NT2/D1 (cell line): ENCODE results near the gene CNOT4.

Experiments used
- DNase-seq: peaks from one replicate; pipeline ENCODE4 v3.0.0-alpha.2; 2011; ENCODE audit warnings: low read depth, low spot score
- H3K27me3 ChIP-seq: 2 replicates; pipeline ENCODE4 v1.6.0; 2011; ENCODE audit warnings: mild to moderate bottlenecking; ENCODE audit not compliant: insufficient read length, insufficient read depth
- H3K36me3 ChIP-seq: 2 replicates; pipeline ENCODE4 v1.6.1; 2011; ENCODE audit warnings: mild to moderate bottlenecking, low read length, mixed read lengths; ENCODE audit not compliant: insufficient read depth, insufficient read length
- H3K4me1 ChIP-seq: 2 replicates; pipeline ENCODE4 v1.5.1; 2011; ENCODE audit not compliant: insufficient read depth, insufficient read length
- H3K4me3 ChIP-seq: 2 replicates; pipeline ENCODE4 v1.5.1; 2011; ENCODE audit warnings: low read depth; ENCODE audit not compliant: insufficient read length
- H3K9ac ChIP-seq: 2 replicates; pipeline ENCODE4 v1.6.0; 2011; ENCODE audit warnings: low read depth; ENCODE audit not compliant: insufficient read length
- H3K9me3 ChIP-seq: 2 replicates; pipeline ENCODE4 v1.5.1; 2011; ENCODE audit warnings: mild to moderate bottlenecking, low read length; ENCODE audit not compliant: insufficient read depth
- SUZ12 ChIP-seq: IDR thresholded peaks from 2 replicates; pipeline ENCODE4 v1.6.1; 2011; ENCODE audit not compliant: insufficient read length, insufficient read depth; ENCODE audit errors: extremely low read depth
- YY1 ChIP-seq: IDR thresholded peaks from 2 replicates; pipeline ENCODE4 v1.6.1; 2011; ENCODE audit not compliant: insufficient read length, insufficient read depth
- ZNF274 ChIP-seq: IDR thresholded peaks from 2 replicates; pipeline ENCODE4 v1.6.1; 2011; ENCODE audit warnings: mild to moderate bottlenecking, low read depth, low read length

Gene CNOT4

DNA sequence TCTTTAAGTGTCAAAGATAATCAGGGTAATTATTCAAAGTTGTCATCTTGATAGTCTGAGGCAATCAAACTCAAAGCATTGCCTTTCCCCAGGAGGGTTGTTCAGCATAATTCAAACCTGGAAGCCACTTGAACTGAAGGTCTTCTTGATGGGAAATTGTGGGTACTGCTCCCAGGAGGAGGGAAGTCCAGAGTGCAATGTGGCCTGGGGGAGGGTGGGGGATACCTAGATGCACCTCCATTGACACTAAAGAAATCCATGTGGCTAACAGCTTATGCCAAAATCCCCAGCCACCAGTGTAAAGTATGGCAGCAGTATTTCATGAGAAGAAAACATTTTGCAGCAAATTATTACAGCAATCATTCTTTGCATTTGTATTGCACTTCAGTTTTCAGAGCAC is 161.4 kb downstream of the CNOT4 start:
- no peak overlapping the region for H3K4me3 ChIP-seq
- no peak overlapping the region for H3K9ac ChIP-seq
- no peaks in the 10 kb centered on the region for H3K9me3 ChIP-seq
- no peaks in the 10 kb centered on the region for H3K4me1 ChIP-seq
- no peaks in the 10 kb centered on the region for H3K27me3 ChIP-seq
- TF ChIP-seq ZNF274 (no peak), SUZ12 (no peak), YY1 (no peak)
- H3K36me3 ChIP-seq: no peaks in the 10 kb centered on the region
- DNase-seq: no peak

GRCh38 chr7:135343361-135343760 is 166.5 kb downstream of the CNOT4 start:
- Histone ChIP-seq H3K4me1 (no peaks in the 10 kb centered on the region), H3K4me3 (no peak overlapping the region), H3K9ac (no peak overlapping the region), H3K27me3 (no peaks in the 10 kb centered on the region), H3K36me3 (no peaks in the 10 kb centered on the region), H3K9me3 (no peaks in the 10 kb centered on the region)
- TF ChIP-seq SUZ12 (no peak), YY1 (no peak), ZNF274 (no peak)
- no peak for DNase-seq

- no peaks in the 10 kb centered on the region for H3K36me3 ChIP-seq
- no peaks in the 10 kb centered on the region for H3K27me3 ChIP-seq
- no peak for DNase-seq
- no peak overlapping the region for H3K9ac ChIP-seq
- no peak for TF ChIP-seq ZNF274
- TF ChIP-seq SUZ12: no peak
- TF ChIP-seq YY1: no peak
- H3K9me3 ChIP-seq: no peaks in the 10 kb centered on the region
- no peak overlapping the region for H3K4me3 ChIP-seq
- H3K4me1 ChIP-seq: no peaks in the 10 kb centered on the region
These were observed 167.0 kb downstream of the CNOT4 start for GRCh38 chr7:135342887-135343286.

DNA sequence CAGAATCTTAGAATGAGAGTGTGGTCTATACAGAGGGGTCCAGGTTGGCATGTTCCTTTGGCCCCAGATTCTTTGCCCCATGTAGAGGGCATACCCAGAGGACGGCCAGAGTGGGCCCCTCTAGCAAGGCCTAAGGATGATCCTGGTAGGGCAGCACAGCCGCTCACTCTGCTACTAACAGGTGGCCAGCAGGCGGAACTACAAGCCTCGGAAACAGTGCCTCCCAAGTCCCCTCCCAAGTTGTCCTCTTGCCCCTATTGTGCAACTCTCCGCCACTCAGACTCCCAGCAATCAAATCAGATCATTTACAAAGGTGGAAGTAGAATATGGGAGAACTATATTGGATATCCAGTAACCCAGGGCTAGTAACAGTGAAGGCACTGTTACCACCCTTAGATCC is 168.9 kb downstream of the CNOT4 start:
- Histone ChIP-seq H3K4me1 (no peaks in the 10 kb centered on the region), H3K36me3 (no peaks in the 10 kb centered on the region), H3K27me3 (no peaks in the 10 kb centered on the region), H3K4me3 (no peak overlapping the region), H3K9me3 (no peaks in the 10 kb centered on the region), H3K9ac (no peak overlapping the region)
- no peak for DNase-seq
- no peak for TF ChIP-seq SUZ12
- no peak for TF ChIP-seq YY1
- TF ChIP-seq ZNF274: no peak

- no peak for DNase-seq
- TF ChIP-seq SUZ12 (no peak), ZNF274 (no peak), YY1 (no peak)
- no peak overlapping the region for H3K9ac ChIP-seq
- H3K36me3 ChIP-seq: no peaks in the 10 kb centered on the region
- H3K4me1 ChIP-seq: peaks cover 3% of the 10 kb centered on the region
- no peak overlapping the region for H3K4me3 ChIP-seq
- H3K9me3 ChIP-seq: no peaks in the 10 kb centered on the region
- H3K27me3 ChIP-seq: no peaks in the 10 kb centered on the region
These were observed 171.8 kb downstream of the CNOT4 start for GRCh38 chr7:135337977-135338550.

DNA sequence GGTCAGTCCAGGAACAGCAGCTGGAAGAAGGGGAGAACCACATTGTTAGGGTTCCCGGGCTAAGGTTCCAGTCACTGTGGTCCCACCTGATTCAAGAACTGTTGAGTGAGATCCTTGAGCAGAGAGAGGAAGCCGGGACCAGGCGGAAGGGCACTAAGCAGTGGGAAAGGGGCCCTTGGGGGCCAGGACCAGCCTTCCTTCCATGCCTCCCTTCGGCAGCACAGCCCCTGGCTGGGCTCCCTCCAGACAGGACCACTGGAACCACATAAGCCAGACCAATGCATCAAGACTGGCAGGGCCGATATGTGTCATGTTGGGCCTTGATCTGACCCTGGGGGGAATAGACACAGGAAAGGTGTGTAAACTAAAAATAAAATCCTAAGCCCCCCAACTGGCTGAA is 172.4 kb downstream of the CNOT4 start:
- peaks cover 3% of the 10 kb centered on the region for H3K4me1 ChIP-seq
- no peaks in the 10 kb centered on the region for H3K9me3 ChIP-seq
- H3K27me3 ChIP-seq: no peaks in the 10 kb centered on the region
- DNase-seq: no peak
- no peak overlapping the region for H3K9ac ChIP-seq
- no peaks in the 10 kb centered on the region for H3K36me3 ChIP-seq
- no peak overlapping the region for H3K4me3 ChIP-seq
- no peak for TF ChIP-seq YY1

DNA sequence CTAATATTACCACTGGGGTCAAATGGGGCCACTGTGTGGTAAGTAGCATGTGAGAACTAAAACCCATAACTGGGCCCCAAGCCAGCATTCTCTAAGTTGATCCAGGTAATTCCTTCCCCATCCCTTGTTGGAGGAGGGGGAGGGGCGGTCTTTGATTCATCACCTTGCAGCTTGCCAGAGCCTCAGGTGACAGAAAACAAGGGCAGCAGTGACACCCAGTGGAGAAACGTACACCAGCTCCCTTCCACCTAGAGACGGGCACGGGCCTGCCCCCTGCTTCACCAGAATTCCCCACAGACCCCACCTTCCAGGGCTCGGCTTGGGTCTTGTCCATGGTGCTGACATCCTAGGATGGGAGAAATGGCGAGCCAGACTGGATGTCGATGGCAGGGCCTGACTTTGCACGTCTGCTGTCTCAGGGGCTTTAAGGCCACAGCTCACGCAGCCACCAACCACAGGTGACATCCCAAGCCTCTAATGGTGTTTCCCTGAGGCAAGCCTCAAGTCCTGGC is 174.2 kb downstream of the CNOT4 start:
- TF ChIP-seq SUZ12 (no peak), ZNF274 (no peak), YY1 (no peak)
- no peaks in the 10 kb centered on the region for H3K9me3 ChIP-seq
- no peak overlapping the region for H3K9ac ChIP-seq
- H3K27me3 ChIP-seq: no peaks in the 10 kb centered on the region
- H3K4me1 ChIP-seq: peaks cover 3% of the 10 kb centered on the region
- H3K4me3 ChIP-seq: no peak overlapping the region
- DNase-seq: peak; percentile 94
- H3K36me3 ChIP-seq: no peaks in the 10 kb centered on the region
